ENCODE data around the gene SEMA3F. TPM values are rescaled to one million over a fixed set of nuclear protein-coding genes. Genes with fewer than 3 reads are reported as not detected.

Gene SEMA3F
- total RNA-seq, 1 donor from 2014 or later = 48.0 TPM

DNA sequence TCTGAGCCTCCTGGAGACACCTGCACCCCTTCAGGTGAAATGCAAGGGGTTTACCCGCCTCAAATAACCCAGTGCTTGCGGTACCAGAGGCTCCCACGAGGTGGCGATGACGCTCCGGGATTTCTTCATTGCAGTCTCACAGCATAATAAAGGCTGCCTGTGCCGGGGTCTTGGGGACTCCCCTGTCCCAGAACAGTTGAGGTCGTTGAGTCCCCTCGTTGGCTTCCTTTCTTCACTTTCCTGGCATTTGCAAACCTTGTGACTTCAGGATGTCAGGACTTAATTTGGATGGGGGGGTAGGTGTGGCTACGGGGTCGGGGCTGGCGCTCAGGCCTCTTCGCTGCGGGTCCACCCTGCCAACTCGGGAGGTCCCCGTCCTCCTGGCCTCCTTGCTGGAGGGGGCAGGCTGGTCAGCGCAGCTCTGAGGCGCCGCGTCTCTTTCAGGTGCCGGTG lies 37.6 kb downstream of the SEMA3F start:
- peak; percentile 87 for DNase-seq (ENCODE audit: extremely low spot score, unreplicated experiment)
- Mint-ChIP-seq H3K27me3 (peaks cover 19% of the 10 kb centered on the region), H3K4me1 (ENCODE audit: unreplicated experiment) (peaks cover 5% of the 10 kb centered on the region), H3K27ac (no peak overlapping the region), H3K9me3 (no peaks in the 10 kb centered on the region), H3K4me3 (no peak overlapping the region), H3K36me3 (no peaks in the 10 kb centered on the region)
- TF ChIP-seq, protein P1, sequence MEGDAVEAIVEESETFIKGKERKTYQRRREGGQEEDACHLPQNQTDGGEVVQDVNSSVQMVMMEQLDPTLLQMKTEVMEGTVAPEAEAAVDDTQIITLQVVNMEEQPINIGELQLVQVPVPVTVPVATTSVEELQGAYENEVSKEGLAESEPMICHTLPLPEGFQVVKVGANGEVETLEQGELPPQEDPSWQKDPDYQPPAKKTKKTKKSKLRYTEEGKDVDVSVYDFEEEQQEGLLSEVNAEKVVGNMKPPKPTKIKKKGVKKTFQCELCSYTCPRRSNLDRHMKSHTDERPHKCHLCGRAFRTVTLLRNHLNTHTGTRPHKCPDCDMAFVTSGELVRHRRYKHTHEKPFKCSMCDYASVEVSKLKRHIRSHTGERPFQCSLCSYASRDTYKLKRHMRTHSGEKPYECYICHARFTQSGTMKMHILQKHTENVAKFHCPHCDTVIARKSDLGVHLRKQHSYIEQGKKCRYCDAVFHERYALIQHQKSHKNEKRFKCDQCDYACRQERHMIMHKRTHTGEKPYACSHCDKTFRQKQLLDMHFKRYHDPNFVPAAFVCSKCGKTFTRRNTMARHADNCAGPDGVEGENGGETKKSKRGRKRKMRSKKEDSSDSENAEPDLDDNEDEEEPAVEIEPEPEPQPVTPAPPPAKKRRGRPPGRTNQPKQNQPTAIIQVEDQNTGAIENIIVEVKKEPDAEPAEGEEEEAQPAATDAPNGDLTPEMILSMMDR (conservative IDR thresholded peaks at IDR 0.05) = peak; percentile 96

DNA sequence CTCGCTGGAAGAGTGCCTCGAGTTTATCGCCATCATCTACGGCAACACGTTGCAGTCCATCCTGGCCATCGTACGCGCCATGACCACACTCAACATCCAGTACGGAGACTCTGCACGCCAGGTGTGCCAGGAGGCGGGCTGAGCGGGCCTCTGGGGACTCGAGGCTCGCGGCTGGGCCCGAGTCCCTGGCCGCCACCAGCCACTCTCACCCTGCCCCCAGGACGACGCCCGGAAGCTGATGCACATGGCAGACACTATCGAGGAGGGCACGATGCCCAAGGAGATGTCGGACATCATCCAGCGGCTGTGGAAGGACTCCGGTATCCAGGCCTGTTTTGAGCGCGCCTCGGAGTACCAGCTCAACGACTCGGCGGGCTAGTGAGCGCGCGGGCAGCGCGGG lies 38.2 kb downstream of the SEMA3F start:
- H3K36me3 Mint-ChIP-seq = no peaks in the 10 kb centered on the region
- TF ChIP-seq, protein P1 (conservative IDR thresholded peaks at IDR 0.05) = no peak
- peaks cover 5% of the 10 kb centered on the region for H3K4me1 Mint-ChIP-seq (ENCODE audit: unreplicated experiment)
- DNase-seq (ENCODE audit: extremely low spot score, unreplicated experiment) = no peak
- H3K27ac Mint-ChIP-seq = no peak overlapping the region
- H3K9me3 Mint-ChIP-seq = no peaks in the 10 kb centered on the region
- peaks cover 19% of the 10 kb centered on the region for H3K27me3 Mint-ChIP-seq
- H3K4me3 Mint-ChIP-seq = no peak overlapping the region

DNA sequence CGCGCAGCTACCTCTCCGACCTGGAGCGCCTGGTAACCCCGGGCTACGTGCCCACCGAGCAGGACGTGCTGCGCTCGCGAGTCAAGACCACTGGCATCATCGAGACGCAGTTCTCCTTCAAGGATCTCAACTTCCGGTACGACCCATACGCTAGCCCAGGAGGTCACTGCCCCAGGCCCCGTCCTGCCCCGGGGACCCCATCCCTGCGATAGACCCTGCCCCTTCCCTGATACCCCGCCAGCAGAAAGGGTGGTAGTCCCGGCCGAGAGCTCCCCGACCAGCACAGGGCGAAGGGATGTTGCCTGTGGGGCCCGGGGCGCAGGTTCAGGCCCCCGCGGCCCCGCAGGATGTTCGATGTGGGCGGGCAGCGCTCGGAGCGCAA lies 38.6 kb downstream of the SEMA3F start:
- TF ChIP-seq, protein P1 (conservative IDR thresholded peaks at IDR 0.05) = no peak
- Mint-ChIP-seq H3K4me3 (no peak overlapping the region), H3K36me3 (no peaks in the 10 kb centered on the region), H3K4me1 (ENCODE audit: unreplicated experiment) (peaks cover 5% of the 10 kb centered on the region), H3K9me3 (no peaks in the 10 kb centered on the region), H3K27me3 (peaks cover 19% of the 10 kb centered on the region), H3K27ac (no peak overlapping the region)
- no peak for DNase-seq (ENCODE audit: extremely low spot score, unreplicated experiment)

DNA sequence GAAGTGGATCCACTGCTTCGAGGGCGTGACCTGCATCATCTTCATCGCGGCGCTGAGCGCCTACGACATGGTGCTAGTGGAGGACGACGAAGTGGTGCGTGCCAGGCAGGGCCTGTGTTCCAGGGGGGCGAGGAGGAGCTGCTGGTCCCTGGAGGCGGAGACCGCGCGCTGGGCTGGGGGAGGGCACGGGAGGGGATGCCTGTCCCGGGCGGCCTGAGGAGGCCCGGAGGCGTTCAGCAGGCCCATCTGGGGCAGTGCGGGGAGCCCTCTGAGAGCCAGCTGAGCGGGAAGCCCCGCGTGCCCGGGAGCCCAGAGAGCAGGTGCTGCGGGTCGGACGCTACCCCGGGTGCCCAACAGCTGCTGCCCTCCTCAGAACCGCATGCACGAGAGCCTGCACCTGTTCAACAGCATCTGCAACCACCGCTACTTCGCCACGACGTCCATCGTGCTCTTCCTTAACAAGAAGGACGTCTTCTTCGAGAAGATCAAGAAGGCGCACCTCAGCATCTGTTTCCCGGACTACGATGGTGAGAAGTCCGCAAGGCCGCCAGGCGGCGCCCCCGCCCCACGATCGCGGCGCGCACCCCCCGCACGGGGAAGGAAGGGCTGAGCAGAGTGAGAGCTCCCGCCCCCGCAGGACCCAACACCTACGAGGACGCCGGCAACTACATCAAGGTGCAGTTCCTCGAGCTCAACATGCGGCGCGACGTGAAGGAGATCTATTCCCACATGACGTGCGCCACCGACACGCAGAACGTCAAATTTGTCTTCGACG lies 39.2 kb downstream of the SEMA3F start:
- no peaks in the 10 kb centered on the region for H3K9me3 Mint-ChIP-seq
- H3K4me1 Mint-ChIP-seq (ENCODE audit: unreplicated experiment) = peaks cover 2% of the 10 kb centered on the region
- no peaks in the 10 kb centered on the region for H3K36me3 Mint-ChIP-seq
- TF ChIP-seq, protein P1 (conservative IDR thresholded peaks at IDR 0.05) = peak; percentile 80
- peaks cover 19% of the 10 kb centered on the region for H3K27me3 Mint-ChIP-seq
- DNase-seq (ENCODE audit: extremely low spot score, unreplicated experiment) = no peak
- no peak overlapping the region for H3K27ac Mint-ChIP-seq
- no peak overlapping the region for H3K4me3 Mint-ChIP-seq

DNA sequence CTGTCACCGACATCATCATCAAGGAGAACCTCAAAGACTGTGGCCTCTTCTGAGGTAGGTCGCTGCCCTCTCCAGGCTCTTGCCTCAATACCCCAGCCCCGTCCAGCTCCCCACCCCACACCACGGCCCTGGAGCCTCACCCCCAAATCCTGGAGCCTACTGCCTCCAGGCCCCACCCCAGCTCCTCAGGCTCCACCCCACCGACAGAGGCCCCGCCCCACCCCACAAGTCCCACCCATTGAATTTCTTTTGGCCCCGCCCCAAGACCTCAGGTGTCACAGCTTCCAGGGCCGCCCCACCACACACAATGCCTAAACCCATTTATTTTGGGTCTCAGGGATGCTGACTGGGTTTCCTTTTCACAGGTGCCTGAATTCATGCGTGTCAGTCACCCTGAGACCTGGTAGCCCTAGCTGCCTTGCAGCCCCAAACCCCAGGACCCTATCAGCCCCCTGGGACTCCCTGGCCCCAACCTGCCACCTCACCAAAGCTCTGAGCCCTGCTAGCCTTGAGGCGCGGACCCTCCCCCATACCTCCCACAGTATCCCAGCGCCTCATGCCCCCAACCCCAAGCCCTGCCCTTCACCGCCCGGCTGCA lies 39.9 kb downstream of the SEMA3F start:
- DNase-seq (ENCODE audit: extremely low spot score, unreplicated experiment) = no peak
- H3K4me1 Mint-ChIP-seq (ENCODE audit: unreplicated experiment) = no peaks in the 10 kb centered on the region
- no peaks in the 10 kb centered on the region for H3K36me3 Mint-ChIP-seq
- peaks cover 19% of the 10 kb centered on the region for H3K27me3 Mint-ChIP-seq
- H3K27ac Mint-ChIP-seq = no peak overlapping the region
- H3K4me3 Mint-ChIP-seq = no peak overlapping the region
- no peaks in the 10 kb centered on the region for H3K9me3 Mint-ChIP-seq
- TF ChIP-seq, protein P1 (conservative IDR thresholded peaks at IDR 0.05) = no peak

Data from type B pancreatic cell (in vitro differentiated cells).